SK-N-SH (cell line): ENCODE results near the gene DMKN. TPM values are rescaled to one million over a fixed set of nuclear protein-coding genes. Genes with fewer than 3 reads are reported as not detected.

Experiments used
- CTCF ChIA-PET: fragments of 300-600, 350-600 bp; formaldehyde crosslinking; extraction: SDS; loops from one replicate; lab custom pipeline; 2021; lab: Yijun Ruan, JAX
- POLR2A ChIA-PET: fragments of 350-600 bp; sonication (Branson Sonifier 250); formaldehyde crosslinking; extraction: SDS; loops from one replicate; lab custom pipeline; 2020; ENCODE audit warnings: antibody characterized with exemption, inconsistent platforms; lab: Yijun Ruan, JAX
- DNase-seq: peaks from one replicate; pipeline ENCODE4 v3.0.0; 2012
- H2AFZ ChIP-seq: fragments of 200-600 bp; sonication (generic); 2 replicates; pipeline ENCODE4 v1.8.1; 2016; ENCODE audit warnings: antibody characterized with exemption, mild to moderate bottlenecking, low read depth
- H3F3A ChIP-seq: fragments of 200-600 bp; sonication (generic); replicated peaks from 2 replicates; pipeline ENCODE3; 2016; ENCODE audit warnings: antibody characterized with exemption, mild to moderate bottlenecking; ENCODE audit not compliant: insufficient read depth
- H3K27ac ChIP-seq, 2 experiments: fragments of 200-500 bp in 1 of 2; fragments of 200-600 bp in 1 of 2; sonication (Bioruptor generic) in 1 of 2; sonication (generic), shearing (Covaris generic) in 1 of 2; 2 replicates each; pipeline versions ENCODE4 v1.5.1 to v1.6.1; 2014 to 2016; ENCODE audit warnings: low read depth in 2 of 2, inconsistent platforms in 1 of 2, low read length in 1 of 2, mild to moderate bottlenecking in 1 of 2, mixed read lengths in 1 of 2
- H3K27me3 ChIP-seq: fragments of 200-600 bp; sonication (generic), shearing (Covaris generic); 2 replicates; pipeline ENCODE4 v1.6.1; 2016; ENCODE audit warnings: mixed run types; ENCODE audit not compliant: insufficient read depth
- H3K36me3 ChIP-seq, 2 experiments: fragments of 200-500 bp in 1 of 2; fragments of 200-600 bp in 1 of 2; sonication (Bioruptor generic) in 1 of 2; sonication (generic) in 1 of 2; replicated peaks in 1 of 2; 2 replicates each; pipeline versions ENCODE3 to v1.5.1; 2014 to 2016; ENCODE audit warnings: low read length in 1 of 2, mild to moderate bottlenecking in 1 of 2; ENCODE audit not compliant: insufficient read depth in 2 of 2, control insufficient read depth in 1 of 2
- H3K4me1 ChIP-seq, 2 experiments: fragments of 200-500 bp in 1 of 2; fragments of 200-600 bp in 1 of 2; sonication (Bioruptor generic) in 1 of 2; sonication (generic), shearing (Covaris generic) in 1 of 2; 2 replicates each; pipeline versions ENCODE4 v1.5.1 to v1.6.1; 2014 to 2016; ENCODE audit warnings: low read depth in 1 of 2, low read length in 1 of 2, mixed run types in 1 of 2; ENCODE audit not compliant: insufficient read depth in 2 of 2, control insufficient read depth in 1 of 2
- H3K4me2 ChIP-seq: fragments of 200-600 bp; sonication (generic), shearing (Covaris generic); 2 replicates; pipeline ENCODE4 v1.6.1; 2017; ENCODE audit warnings: mixed run types
- H3K4me3 ChIP-seq, 2 experiments: fragments of 200-500 bp in 1 of 2; fragments of 200-600 bp in 1 of 2; sonication (Bioruptor generic) in 1 of 2; sonication (generic), shearing (Covaris generic) in 1 of 2; 2 replicates each; pipeline versions ENCODE4 v1.5.1 to v1.8.1; 2014 to 2016; ENCODE audit warnings: low read depth in 2 of 2, inconsistent platforms in 1 of 2, low read length in 1 of 2, mild to moderate bottlenecking in 1 of 2, mixed read lengths in 1 of 2, moderate library complexity in 1 of 2
- H3K79me2 ChIP-seq: fragments of 200-600 bp; sonication (generic); 2 replicates; pipeline ENCODE4 v1.8.1; 2017; ENCODE audit warnings: mild to moderate bottlenecking; ENCODE audit not compliant: insufficient read depth
- H3K9ac ChIP-seq: fragments of 200-600 bp; sonication (generic); 2 replicates; pipeline ENCODE4 v1.6.1; 2017; ENCODE audit warnings: mixed run types
- H3K9me2 ChIP-seq: fragments of 200-600 bp; sonication (generic); 2 replicates; pipeline ENCODE4 v1.6.1; 2017; ENCODE audit warnings: mixed run types
- H3K9me3 ChIP-seq: fragments of 200-600 bp; sonication (generic); 2 replicates; pipeline ENCODE4 v1.6.1; 2017; ENCODE audit warnings: mixed run types, mild to moderate bottlenecking, moderate library complexity
- H4K20me1 ChIP-seq: fragments of 200-600 bp; sonication (generic); 2 replicates; pipeline ENCODE4 v1.6.1; 2017; ENCODE audit warnings: mild to moderate bottlenecking, mixed run types; ENCODE audit not compliant: insufficient read depth
- CTCF ChIP-seq: fragments of 200-600 bp; sonication (generic); IDR thresholded peaks from 2 replicates; pipeline ENCODE4 v1.6.1; 2017; ENCODE audit warnings: antibody characterized with exemption, mild to moderate bottlenecking, moderate library complexity
- FOXJ3 ChIP-seq: sonication (generic); formaldehyde crosslinking; IDR thresholded peaks from 2 replicates; pipeline ENCODE4 v1.5.1; 2020; ENCODE audit warnings: mild to moderate bottlenecking, missing genetic modification reagents
- GABPA ChIP-seq: IDR thresholded peaks from 2 replicates; pipeline ENCODE4 v1.4.0; 2012; ENCODE audit warnings: low read depth, mild to moderate bottlenecking
- IRF3 ChIP-seq: fragments of 150-350 bp; IDR thresholded peaks from 2 replicates; pipeline ENCODE4 v1.6.1; 2016; ENCODE audit warnings: mild to moderate bottlenecking, low read depth, low read length
- RAD21 ChIP-seq: IDR thresholded peaks from 2 replicates; pipeline ENCODE4 v1.6.1; 2012; ENCODE audit warnings: mild to moderate bottlenecking, low read length
- RCOR1 ChIP-seq: fragments of 150-350 bp; IDR thresholded peaks from 2 replicates; pipeline ENCODE4 v1.6.1; 2017; ENCODE audit warnings: antibody characterized with exemption, low read length
- REST ChIP-seq: IDR thresholded peaks from 2 replicates; pipeline ENCODE4 v1.6.1; 2012; ENCODE audit warnings: mild to moderate bottlenecking, low read depth, low read length, moderate library complexity
- RXRA ChIP-seq: IDR thresholded peaks from 2 replicates; pipeline ENCODE4 v1.4.0; 2012; ENCODE audit warnings: low read depth, mild to moderate bottlenecking, borderline replicate concordance
- SMC3 ChIP-seq: IDR thresholded peaks from 2 replicates; pipeline ENCODE4 v1.6.1; 2012; ENCODE audit warnings: low read depth, low read length, improper control_type of control experiment
- USF1 ChIP-seq: IDR thresholded peaks from 2 replicates; pipeline ENCODE4 v1.4.0; 2012; ENCODE audit warnings: low read depth, borderline replicate concordance
- USF2 ChIP-seq: fragments of 150-350 bp; IDR thresholded peaks from 2 replicates; pipeline ENCODE4 v1.6.1; 2017; ENCODE audit warnings: antibody characterized with exemption, low read length, low read depth, borderline replicate concordance
- WGBS: methylation state at CpG from one replicate; pipeline ENCODE4 v1.1.6; 2017; ENCODE audit warnings: low lambda C conversion rate; 5-methylcytosine and 5-hydroxymethylcytosine counted together
- polyA plus RNA-seq, 3 experiments: library from polyadenylated mRNA; depleted of rRNA; stranded (reverse); fragments of >200 nt; gene quantifications; 2 replicates each; pipeline ENCODE4 v1.2.3, GENCODE V29; 2012

DMKN gene
- polyA plus RNA-seq, 1 of the 3 experiments (the other 2 are of a cell fraction) = not detected

GRCh38 chr19:35495107-35496064, 18.1 kb downstream of the DMKN start:
- Histone ChIP-seq H3K79me2 (no peaks in the 10 kb centered on the region), H3K4me2 (no peak overlapping the region), H3K9me2 (no peaks in the 10 kb centered on the region), H3F3A (no peaks in the 10 kb centered on the region), H3K9ac (no peak overlapping the region), H3K27me3 (peaks cover 89% of the 10 kb centered on the region), H3K27ac (no peak overlapping the region), H3K4me1 (peaks cover 0 to 2% of the 10 kb centered on the region in 2 experiments; a peak in 1 of 4 replicates), H3K9me3 (no peaks in the 10 kb centered on the region), H3K4me3 (no peak overlapping the region), H3K36me3 (no peaks in the 10 kb centered on the region), H2AFZ (no peak overlapping the region), H4K20me1 (no peaks in the 10 kb centered on the region)
- DNase-seq = peak; percentile 87
- 8% methylated on average over 28 of the region's 30 CpGs for WGBS
- TF ChIP-seq CTCF = peak; percentile 81
- TF ChIP-seq USF1 = no peak
- peak; percentile 60; the same call in 1 of the 2 replicates for TF ChIP-seq REST
- peak; percentile 81 for TF ChIP-seq SMC3
- no peak for TF ChIP-seq RCOR1
- peak; percentile 67 for TF ChIP-seq RAD21
- ChIA-PET CTCF (interaction anchor here (0.5 to 8.1 kb wide), 53 partner anchors 10 to 292 kb away, joined by 3 to 127 read pairs (median 4); partner anchors contain the start of genes FFAR1, FFAR3, GPR42 and USF2), POLR2A (no interaction called here)

- Histone ChIP-seq H3K4me2 (no peak overlapping the region), H2AFZ (no peak overlapping the region), H3K36me3 (no peaks in the 10 kb centered on the region), H3K79me2 (no peaks in the 10 kb centered on the region), H3K27ac (no peak overlapping the region), H4K20me1 (no peaks in the 10 kb centered on the region), H3K9me3 (no peaks in the 10 kb centered on the region), H3F3A (no peaks in the 10 kb centered on the region), H3K27me3 (peaks cover 89% of the 10 kb centered on the region), H3K4me3 (no peak overlapping the region), H3K9me2 (no peaks in the 10 kb centered on the region), H3K4me1 (peaks cover 0 to 2% of the 10 kb centered on the region in 2 experiments; a peak in 1 of 4 replicates), H3K9ac (no peak overlapping the region)
- POLR2A ChIA-PET = no interaction called here
- no peak for DNase-seq
- CTCF ChIA-PET = interaction anchor here (1.0 to 8.1 kb wide), 3 partner anchors 13 to 139 kb away, joined by 3 to 127 read pairs (median 111); partner anchors contain the start of gene FFAR3
- 26% methylated on average over 9 of the region's 9 CpGs for WGBS
- TF ChIP-seq IRF3 (no peak), GABPA (no peak), RXRA (no peak), USF2 (no peak), FOXJ3 (CRISPR knock-in tag) (no peak), REST (no peak)
Observed at GRCh38 chr19:35493971-35494370, 19.5 kb downstream of the DMKN start.
